ENCODE data around the gene TRIM54.
A peak's percentile ranks its signal among the peaks of the same experiment; 100 is the strongest.

The TRIM54 gene, protein sequence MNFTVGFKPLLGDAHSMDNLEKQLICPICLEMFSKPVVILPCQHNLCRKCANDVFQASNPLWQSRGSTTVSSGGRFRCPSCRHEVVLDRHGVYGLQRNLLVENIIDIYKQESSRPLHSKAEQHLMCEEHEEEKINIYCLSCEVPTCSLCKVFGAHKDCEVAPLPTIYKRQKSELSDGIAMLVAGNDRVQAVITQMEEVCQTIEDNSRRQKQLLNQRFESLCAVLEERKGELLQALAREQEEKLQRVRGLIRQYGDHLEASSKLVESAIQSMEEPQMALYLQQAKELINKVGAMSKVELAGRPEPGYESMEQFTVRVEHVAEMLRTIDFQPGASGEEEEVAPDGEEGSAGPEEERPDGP

DNA sequence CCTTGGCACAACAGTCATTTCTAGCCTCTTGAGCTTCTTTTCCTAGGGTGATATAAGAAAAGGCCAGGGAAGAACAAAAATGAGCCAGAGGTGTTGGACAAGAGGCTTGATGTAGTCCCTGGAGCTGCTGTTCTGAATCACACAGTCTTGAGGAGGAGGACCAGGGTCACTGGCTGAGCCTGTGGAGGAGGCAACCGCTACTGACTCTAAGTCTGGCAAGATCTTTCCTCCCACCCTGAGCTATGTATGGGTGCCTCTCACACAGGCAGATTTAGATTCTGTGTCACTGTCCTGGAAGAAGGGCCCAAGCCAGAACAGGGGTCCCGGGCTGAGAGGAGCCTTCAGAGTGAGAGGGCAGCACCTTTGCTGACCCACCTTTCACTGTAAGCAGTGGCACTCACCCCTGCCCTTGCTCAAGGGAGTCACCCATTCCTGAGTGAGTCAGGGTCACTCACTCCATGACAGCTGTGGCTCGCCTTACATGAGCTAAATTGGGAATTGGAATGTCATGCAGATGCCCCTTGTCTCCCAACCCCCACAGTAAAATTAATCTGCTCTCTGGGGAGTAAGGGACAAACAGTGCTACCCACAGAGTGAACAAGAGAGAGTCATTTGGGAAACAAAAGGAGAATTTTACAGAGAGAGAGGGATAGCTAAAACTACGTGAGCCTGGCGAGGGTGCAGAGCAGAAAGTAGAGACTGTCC is at the start of gene TRIM54:
TRIM54 (plus strand) TSS at position 575 of the 705 bp plus-strand sequence. CDS start 303 bp downstream, outside the sequence.
- no peak for DNase-seq (ENCODE audit: low spot score)

DNA sequence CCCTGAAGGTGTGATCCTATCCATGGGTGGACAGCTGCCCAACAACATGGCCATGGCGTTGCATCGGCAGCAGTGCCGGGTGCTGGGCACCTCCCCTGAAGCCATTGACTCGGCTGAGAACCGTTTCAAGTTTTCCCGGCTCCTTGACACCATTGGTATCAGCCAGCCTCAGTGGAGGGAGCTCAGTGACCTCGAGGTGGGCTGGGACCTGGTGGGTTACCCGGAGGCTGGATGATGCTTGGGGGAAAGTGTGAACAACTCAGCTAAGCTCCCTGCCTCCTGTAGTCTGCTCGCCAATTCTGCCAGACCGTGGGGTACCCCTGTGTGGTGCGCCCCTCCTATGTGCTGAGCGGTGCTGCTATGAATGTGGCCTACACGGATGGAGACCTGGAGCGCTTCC is 48.9 kb upstream of the TRIM54 start:
- no peak for DNase-seq (ENCODE audit: low spot score)

DNA sequence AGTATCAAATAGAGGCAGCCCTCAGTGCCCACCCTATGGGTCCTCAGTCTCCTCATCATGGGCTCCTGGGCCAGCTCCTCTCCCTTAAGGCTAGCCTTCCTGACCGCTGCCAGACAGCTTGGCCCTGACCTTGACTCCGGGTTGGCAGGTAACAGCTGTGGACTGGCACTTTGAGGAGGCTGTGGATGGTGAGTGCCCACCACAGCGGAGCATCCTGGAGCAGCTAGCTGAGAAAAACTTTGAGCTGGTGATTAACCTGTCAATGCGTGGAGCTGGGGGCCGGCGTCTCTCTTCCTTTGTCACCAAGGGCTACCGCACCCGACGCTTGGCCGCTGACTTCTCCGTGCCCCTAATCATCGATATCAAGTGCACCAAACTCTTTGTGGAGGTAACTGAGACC is 46.1 kb upstream of the TRIM54 start:
- no peak for DNase-seq (ENCODE audit: low spot score)

DNA sequence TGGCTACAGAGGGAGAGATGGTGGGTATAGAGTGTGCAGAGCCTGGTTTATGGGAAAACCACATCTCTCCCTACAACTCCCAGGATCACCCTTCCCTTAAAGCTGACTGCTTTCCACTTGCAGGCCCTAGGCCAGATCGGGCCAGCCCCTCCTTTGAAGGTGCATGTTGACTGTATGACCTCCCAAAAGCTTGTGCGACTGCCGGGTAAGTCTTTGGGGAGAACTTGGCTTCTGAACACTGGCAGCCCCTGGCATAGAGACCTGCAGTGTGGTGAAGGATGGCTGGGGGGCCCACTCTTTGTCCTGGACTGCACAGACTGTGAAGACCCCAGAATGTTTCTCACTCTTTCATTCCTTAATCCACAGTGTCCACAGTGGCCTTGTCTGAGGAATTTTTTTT is 45.6 kb upstream of the TRIM54 start:
- no peak for DNase-seq (ENCODE audit: low spot score)

DNA sequence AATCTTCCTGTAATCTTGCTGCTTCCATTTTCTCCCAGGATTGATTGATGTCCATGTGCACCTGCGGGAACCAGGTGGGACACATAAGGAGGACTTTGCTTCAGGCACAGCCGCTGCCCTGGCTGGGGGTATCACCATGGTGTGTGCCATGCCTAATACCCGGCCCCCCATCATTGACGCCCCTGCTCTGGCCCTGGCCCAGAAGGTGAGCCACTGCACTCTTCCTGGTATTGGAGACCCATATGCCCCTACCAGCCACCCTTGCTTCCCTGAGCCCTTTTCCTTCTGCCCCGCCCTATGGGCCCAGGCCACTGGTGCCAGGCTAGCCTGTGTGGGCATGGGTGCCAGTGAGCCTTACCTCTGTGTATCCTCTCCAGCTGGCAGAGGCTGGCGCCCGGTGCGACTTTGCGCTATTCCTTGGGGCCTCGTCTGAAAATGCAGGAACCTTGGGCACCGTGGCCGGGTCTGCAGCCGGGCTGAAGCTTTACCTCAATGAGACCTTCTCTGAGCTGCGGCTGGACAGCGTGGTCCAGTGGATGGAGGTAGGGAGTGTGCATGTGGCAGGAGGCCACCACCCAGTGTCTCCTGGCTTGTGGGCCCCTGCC is 44.8 kb upstream of the TRIM54 start:
- DNase-seq (ENCODE audit: low spot score), result no peak

DNA sequence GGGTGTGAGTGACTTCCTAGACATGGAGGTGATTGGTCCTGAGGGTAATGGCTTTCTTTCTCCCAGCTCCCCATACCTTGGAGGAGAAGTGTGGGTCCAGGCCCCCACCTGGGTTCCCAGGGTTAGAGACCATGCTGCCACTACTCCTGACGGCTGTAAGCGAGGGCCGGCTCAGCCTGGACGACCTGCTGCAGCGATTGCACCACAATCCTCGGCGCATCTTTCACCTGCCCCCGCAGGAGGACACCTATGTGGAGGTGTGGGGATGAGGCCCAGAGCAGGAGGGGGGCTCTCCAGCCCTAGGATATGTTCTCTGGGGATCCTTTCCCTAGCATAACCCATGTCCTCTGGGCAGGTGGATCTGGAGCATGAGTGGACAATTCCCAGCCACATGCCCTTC is 43.3 kb upstream of the TRIM54 start:
- DNase-seq (ENCODE audit: low spot score), result no peak

DNA sequence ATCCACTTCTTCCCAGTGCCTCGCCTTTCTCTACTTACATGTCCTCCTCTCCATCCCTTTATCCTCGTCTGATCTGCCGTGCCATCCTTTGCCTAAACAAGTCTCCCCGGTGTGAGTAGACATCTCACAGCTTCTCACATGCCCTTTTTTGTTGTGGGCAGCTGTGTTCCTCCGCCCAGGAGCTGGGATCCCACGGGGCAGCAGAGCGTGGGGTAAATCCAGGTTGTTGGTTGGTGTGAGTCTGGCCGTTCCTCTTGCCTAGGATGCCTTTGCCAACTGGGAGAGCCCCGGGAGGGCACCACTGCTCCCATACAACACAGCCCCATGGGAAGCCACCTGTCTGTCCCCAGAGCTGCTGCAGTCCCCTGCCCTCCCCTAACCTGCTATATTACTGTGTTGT is 41.8 kb upstream of the TRIM54 start:
- DNase-seq (ENCODE audit: low spot score), result no peak

DNA sequence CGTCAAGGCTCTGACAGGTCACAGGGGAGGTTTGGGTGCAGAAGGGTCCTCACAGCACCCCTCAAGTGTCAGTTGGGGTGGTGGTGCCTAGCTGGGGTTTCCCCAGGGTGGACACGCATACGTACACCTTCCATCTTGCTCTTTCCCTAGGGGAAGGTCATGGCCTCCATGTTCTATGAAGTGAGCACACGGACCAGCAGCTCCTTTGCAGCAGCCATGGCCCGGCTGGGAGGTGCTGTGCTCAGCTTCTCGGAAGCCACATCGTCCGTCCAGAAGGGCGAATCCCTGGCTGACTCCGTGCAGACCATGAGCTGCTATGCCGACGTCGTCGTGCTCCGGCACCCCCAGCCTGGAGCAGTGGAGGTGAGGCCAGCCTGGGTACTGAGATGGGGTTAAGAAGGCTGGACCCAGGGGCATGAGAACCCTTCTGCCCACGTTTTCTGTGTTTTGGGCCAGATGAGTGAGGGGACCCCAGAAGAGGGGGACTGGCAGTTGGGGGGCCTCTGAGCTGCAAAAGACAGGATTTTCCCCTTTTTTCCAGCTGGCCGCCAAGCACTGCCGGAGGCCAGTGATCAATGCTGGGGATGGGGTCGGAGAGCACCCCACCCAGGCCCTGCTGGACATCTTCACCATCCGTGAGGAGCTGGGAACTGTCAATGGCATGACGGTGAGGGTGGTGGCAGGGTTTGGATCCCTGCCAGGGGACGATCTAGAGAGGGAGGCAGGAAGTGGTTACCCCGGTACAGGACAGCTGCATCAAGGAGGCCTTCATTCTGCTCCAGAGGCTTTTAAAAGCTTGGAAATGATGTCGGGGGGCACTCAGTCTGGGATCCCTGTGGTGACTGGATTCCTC is 40.2 kb upstream of the TRIM54 start:
- DNase-seq (ENCODE audit: low spot score), result no peak

DNA sequence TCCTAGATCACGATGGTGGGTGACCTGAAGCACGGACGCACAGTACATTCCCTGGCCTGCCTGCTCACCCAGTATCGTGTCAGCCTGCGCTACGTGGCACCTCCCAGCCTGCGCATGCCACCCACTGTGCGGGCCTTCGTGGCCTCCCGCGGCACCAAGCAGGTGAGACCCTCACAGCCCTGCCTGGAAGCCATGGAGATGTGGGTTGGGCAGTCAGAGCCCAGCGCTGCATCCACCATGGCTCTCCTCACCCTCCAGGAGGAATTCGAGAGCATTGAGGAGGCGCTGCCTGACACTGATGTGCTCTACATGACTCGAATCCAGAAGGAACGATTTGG is 39.6 kb upstream of the TRIM54 start:
- no peak for DNase-seq (ENCODE audit: low spot score)

DNA sequence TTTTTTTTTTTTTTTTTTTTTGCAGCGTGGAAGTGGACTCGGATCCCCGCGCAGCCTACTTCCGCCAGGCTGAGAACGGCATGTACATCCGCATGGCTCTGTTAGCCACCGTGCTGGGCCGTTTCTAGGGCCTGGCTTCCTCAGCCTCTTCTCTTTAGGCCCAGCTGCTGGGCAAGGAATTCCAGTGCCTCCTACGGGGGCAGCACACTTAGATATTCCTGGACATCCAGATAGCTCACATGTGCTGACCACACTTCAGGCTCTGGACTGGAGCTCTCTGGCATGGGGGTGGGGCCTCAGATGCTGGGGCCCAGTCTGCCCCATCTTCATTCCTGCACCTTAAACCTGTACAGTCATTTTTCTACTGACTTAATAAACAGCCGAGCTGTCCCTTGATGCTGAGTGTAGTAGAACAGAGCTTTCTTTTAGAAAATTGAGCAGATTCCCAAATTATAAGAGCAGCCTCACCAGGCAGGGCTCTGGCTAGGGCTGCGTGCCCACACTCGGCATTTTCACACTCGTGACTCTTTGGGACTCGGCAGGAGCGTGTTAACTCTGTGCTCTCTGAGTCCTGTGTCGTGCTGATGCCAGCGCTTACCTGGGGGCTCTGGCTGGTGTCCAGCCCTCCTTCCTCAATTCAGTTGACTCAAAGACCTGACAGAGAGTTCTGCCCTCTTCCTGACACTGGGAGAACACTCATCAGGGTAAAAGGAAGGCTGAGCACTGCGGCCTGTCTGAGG is 38.7 kb upstream of the TRIM54 start:
- no peak for DNase-seq (ENCODE audit: low spot score)

DNA sequence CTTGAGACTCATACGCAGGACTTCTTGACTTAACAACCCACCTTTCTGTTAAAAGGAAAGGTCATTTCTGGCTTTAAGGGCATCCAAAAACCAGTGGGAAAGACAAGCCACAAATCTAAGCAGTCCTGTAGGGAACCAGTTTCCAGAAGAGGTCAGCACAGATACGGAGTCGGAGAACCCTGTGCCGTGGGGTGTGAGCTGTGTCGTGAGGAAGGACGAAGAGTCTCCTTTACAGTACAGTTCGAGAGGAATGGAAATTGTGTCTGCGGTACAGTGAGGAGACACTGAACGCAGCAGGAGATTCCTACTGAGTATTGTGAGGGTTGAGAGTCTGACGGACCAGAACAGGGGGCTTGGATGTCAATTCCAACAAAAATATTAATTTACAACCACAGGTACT is 37.1 kb upstream of the TRIM54 start:
- DNase-seq (ENCODE audit: low spot score), result no peak

DNA sequence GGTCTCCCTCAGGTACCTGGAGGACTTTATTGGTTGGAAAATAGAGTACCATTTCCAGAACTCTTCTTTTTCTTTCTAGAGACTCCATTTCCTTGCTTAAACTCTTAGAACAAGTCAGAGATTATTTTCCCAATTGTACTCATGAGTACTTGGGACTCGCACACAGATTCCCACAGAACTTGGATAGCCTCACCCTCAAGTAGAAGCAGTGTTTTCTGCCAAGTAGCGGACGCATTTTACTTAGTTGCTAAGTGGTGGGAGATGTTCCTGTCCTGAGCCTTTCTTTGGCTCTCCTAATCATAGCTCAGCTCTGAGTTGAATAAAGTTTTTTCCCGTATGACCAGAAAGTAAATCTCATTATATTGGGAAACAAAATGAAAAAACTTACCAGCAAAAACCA is 36.6 kb upstream of the TRIM54 start:
- DNase-seq (ENCODE audit: low spot score), result no peak

DNA sequence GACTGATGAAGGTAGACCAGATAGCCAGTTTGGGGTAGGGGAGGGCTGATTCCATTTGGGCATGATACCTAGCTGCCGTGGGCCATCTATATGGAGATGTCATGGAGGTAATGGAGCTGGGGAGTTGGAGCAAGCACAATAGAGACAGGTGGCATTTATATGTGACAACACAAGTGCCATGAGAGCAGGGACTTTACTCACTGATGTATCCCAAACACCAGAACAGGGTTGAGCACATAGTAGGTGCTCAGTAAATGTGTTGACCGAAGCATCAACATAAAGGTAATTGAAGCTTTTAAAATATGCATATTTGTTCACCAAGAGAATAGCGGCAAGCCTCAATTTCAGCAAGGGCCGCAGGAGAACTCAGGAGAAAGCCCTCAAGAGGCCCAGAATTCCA is 34.3 kb upstream of the TRIM54 start:
- DNase-seq (ENCODE audit: low spot score), result no peak

DNA sequence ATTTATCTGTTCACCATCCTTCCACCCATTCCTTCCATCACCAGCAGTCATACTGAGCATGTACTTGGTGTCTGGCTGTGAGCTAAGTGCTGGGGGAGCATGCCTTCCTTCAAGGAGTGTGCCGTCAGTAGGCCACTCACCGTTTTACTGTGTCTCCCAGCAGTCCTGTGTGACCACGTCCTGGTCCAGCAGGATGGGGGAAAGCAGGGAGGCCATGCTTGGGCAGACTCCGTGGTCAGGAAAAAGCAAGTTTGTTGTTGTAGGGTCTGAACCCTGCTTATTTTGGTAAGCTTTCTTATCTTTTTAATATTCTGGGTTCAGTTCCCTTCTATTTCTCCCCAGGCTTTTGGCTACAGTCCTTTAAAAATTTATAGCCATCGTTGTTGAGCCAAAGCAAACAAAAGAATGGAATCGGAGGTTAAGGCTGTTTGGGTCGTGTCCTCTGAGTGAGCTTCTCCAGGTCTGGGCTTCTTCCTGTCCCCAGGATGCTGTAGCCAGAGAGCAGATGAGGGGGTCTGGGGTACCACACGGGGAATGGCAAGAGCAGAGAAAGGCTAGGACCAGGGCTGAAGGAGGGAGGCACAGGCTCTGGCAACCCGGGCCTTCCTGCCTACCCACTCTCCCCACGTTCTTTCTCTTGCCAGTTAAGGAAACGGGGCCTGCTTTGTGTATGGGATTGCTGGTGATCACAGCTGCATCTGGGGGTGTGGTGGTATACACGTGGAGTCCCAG is 32.9 kb upstream of the TRIM54 start:
- DNase-seq (ENCODE audit: low spot score), result no peak

DNA sequence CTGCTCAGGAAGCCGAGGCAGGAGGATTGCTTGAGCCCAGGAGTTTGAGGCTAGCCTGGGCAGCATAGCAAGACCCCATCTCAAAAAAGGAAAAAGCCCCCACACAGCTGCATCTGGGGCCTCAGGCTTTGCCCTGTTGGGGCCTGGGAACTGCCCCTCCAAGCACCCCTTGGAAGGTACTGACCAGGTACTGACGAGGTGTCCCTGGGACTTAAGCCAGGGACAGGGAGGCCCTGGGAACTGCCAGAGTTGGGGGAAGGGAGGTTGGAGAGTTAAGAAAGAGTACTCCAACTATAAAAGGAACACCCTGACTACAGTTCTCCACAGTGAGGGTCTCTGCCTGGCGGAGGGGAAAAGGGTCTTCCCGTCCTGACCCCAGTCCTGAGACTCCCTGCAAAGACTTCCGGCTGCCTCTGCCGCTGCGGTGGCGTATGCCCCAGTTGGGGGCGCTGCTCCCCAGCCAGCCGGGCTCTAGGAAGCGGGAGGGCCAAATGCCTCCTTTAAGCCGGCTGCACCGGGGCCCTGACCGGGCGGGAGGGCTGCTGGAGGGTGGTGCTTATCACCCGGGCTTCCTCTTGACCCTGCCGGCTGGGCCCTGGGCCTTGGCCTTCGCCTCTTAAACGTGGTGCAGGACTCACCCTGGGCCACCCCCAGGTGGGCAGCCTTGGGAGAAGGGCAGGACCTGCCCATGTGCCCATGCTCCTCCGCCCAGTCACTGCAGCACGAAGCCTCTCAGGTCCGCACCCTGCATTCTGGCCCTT is 32.2 kb upstream of the TRIM54 start:
- peak; percentile 36 for DNase-seq (ENCODE audit: low spot score)

DNA sequence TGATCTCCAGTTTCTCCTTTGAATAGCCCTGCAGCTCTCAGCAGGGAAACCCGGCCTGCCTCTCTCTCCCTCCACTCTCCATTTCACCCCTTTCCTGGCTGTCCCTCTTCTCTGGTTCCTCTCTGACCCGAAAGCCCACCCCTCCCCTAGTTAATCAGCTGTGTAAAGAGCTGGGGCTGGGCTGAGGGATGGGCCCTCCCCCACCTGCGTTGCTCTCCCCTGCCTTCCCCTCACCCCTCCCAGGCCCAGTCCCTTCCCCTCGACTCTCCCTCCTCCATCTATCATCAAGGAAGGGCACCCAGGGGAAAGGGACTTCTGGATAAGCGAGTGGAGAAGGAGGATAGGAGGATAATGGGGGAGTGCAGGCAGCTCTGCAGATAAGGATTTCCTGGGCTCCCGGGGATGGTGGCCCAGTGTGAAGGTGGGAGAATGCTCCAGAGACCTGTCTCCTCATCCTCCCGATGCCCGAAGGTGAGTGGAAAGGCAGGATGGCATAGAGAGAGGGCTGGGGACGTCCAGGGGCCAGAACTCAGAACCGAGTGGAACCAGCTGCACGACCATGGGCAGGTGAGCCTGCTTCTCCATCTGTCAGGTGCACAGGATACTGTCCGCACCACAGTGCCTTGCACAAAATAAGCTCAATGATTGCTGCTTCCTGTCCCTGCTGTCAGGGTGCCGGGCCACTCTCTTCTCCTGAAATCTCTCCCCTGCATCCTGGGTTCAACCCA is 31.4 kb upstream of the TRIM54 start:
- DNase-seq (ENCODE audit: low spot score), result no peak

DNA sequence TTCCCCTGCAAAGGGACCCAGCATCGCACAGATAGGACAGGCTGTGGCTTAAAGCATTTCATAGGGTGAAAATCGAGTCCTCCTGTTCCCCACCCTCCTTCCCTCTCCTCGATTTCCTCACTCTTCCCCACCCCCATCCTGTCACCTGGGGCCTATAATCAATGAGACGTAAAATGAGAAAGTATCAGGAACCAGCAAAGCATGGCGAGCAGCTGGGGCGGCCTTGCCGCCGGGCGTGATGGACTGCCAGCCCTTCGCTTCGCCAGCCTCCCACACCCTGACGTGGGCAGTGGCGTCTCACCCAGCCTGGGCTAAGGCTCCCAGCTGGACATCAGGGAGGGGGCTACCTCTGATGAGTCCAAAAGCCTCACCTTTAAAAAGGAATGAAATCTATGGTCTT is 30.5 kb upstream of the TRIM54 start:
- no peak for DNase-seq (ENCODE audit: low spot score)

DNA sequence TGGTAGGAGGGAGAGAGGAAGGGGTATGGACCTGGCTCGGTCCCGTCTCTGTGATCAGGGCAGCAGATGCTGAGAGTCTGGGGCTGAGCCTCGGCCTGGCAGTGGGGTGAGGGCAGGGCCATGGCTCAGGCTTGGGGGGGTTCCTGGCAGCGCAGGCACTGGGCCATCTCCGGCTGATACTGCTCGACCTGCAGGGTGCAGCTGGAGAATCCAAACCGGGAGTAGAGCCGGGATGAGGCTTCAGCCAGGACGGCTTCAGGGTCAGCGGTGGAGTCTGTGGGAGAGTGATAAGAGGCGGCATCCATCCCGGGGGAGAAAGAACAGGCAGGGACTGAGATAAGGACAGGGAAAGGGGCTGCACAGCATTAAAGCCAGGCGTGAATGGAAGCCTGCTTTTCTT is 27.0 kb upstream of the TRIM54 start:
- no peak for DNase-seq (ENCODE audit: low spot score)

DNA sequence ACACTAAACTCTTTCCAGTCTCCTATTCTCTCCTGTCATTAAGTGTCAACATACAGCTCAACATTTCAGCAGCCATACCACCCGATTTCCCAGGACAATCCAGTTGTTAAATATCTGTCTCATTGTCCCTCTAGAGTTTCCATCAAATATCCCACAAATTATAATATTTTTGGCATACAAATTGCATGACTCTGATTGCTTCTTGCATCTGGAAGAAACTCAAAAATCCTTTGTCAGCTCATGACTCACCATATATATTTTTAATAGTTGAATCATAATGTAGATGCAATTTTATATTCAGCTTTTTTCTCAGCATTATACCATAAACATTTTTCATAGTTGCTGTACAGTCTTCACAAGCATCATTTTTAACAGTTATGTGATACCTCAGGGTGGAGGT is 26.6 kb upstream of the TRIM54 start:
- DNase-seq (ENCODE audit: low spot score), result no peak

Data from Ammon's horn (tissue), 1 donor.